Measurements from ENCODE around the gene PTPRK. TPM values are rescaled to one million over a fixed set of nuclear protein-coding genes. Genes with fewer than 3 reads are reported as not detected.

PTPRK gene
- total RNA-seq, 1 experiment from 2014 or later, result 34.2 TPM

DNA sequence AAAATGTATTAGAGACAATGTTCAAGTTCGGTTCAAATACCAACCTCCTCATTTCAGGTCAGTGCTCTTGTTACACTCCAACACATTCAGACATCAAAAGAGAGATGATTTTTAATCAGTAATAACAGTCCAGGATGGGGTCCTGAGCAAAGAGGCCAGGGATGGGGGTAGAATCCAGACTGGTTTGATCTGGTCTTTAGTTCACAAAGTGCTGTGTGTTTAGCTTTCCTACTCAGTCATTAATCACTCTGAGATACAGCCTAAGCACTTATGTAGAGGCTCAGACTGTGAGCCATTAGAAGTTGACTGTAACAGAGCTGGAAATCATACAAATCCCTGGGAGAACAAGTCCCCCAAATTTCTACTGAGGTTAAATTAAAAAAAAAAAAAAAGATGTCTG lies 241.6 kb downstream of the PTPRK start:
- no peaks in the 10 kb centered on the region for H3K36me3 ChIP-seq (ENCODE audit: control insufficient read depth in 1 of 2, insufficient read depth in 2 of 2, low read length in 2 of 2)
- POLR2A ChIA-PET, result no interaction called here
- BruUV-seq (replicated peaks), result no TSS peak
- RAD21 ChIA-PET (ENCODE audit: low non-redundant PET in 1 of 2, low total read pairs in 2 of 2, uncharacterized antibody in 2 of 2, unreplicated experiment in 2 of 2), result no interaction called here
- no peaks in the 10 kb centered on the region for H3K27me3 ChIP-seq (ENCODE audit: insufficient read depth, low read length)
- no peaks in the 10 kb centered on the region for H4K20me1 ChIP-seq (ENCODE audit: insufficient read depth)
- no peak for TF ChIP-seq JUND (IDR thresholded peaks at IDR 0.05)
- TF ChIP-seq SIN3A (IDR thresholded peaks at IDR 0.05; ENCODE audit: low read depth), result no peak
- no peak for TF ChIP-seq RAD21 (IDR thresholded peaks at IDR 0.05; ENCODE audit: low read depth)
- no peak for TF ChIP-seq SRF (IDR thresholded peaks at IDR 0.05; ENCODE audit: low read depth)
- TF ChIP-seq CBX3 (IDR thresholded peaks at IDR 0.05; ENCODE audit: low read depth), result no peak
- TF ChIP-seq POLR2A (IDR thresholded peaks at IDR 0.05; ENCODE audit: borderline replicate concordance, extremely low read depth, insufficient read depth, insufficient read length), result no peak
- no peak for TF ChIP-seq EZH2 (IDR thresholded peaks at IDR 0.05)
- TF ChIP-seq EZH2phosphoT487 (IDR thresholded peaks at IDR 0.05; ENCODE audit: borderline replicate concordance), result no peak
- no peak for TF ChIP-seq EGR1 (IDR thresholded peaks at IDR 0.05; ENCODE audit: low read depth)
- TF ChIP-seq TCF7L2 (IDR thresholded peaks at IDR 0.05; ENCODE audit: borderline replicate concordance, extremely low read depth, insufficient read depth, insufficient read length), result no peak
- TF ChIP-seq CEBPB (IDR thresholded peaks at IDR 0.05; ENCODE audit: low read depth), result no peak
- TF ChIP-seq, protein P1, sequence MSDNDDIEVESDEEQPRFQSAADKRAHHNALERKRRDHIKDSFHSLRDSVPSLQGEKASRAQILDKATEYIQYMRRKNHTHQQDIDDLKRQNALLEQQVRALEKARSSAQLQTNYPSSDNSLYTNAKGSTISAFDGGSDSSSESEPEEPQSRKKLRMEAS (IDR thresholded peaks at IDR 0.05), result no peak
- no peak for TF ChIP-seq ZFX (IDR thresholded peaks at IDR 0.05)
- TF ChIP-seq, protein P2, sequence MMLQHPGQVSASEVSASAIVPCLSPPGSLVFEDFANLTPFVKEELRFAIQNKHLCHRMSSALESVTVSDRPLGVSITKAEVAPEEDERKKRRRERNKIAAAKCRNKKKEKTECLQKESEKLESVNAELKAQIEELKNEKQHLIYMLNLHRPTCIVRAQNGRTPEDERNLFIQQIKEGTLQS (IDR thresholded peaks at IDR 0.05), result no peak
- no peak for TF ChIP-seq FOSL1 (IDR thresholded peaks at IDR 0.05; ENCODE audit: low read depth)
- TF ChIP-seq POLR2AphosphoS5 (IDR thresholded peaks at IDR 0.05; ENCODE audit: low read depth, low read length), result no peak
- TF ChIP-seq, protein P3, sequence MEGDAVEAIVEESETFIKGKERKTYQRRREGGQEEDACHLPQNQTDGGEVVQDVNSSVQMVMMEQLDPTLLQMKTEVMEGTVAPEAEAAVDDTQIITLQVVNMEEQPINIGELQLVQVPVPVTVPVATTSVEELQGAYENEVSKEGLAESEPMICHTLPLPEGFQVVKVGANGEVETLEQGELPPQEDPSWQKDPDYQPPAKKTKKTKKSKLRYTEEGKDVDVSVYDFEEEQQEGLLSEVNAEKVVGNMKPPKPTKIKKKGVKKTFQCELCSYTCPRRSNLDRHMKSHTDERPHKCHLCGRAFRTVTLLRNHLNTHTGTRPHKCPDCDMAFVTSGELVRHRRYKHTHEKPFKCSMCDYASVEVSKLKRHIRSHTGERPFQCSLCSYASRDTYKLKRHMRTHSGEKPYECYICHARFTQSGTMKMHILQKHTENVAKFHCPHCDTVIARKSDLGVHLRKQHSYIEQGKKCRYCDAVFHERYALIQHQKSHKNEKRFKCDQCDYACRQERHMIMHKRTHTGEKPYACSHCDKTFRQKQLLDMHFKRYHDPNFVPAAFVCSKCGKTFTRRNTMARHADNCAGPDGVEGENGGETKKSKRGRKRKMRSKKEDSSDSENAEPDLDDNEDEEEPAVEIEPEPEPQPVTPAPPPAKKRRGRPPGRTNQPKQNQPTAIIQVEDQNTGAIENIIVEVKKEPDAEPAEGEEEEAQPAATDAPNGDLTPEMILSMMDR (IDR thresholded peaks at IDR 0.05 in 2 of 3, conservative IDR thresholded peaks at IDR 0.05 in 1 of 3; ENCODE audit: borderline replicate concordance in 1 of 3, insufficient read depth in 1 of 3, low read depth in 2 of 3, low read length in 2 of 3), result no peak
- no peak for TF ChIP-seq ZNF274 (IDR thresholded peaks at IDR 0.05; ENCODE audit: low read depth, low read length)
- TF ChIP-seq, protein P4, sequence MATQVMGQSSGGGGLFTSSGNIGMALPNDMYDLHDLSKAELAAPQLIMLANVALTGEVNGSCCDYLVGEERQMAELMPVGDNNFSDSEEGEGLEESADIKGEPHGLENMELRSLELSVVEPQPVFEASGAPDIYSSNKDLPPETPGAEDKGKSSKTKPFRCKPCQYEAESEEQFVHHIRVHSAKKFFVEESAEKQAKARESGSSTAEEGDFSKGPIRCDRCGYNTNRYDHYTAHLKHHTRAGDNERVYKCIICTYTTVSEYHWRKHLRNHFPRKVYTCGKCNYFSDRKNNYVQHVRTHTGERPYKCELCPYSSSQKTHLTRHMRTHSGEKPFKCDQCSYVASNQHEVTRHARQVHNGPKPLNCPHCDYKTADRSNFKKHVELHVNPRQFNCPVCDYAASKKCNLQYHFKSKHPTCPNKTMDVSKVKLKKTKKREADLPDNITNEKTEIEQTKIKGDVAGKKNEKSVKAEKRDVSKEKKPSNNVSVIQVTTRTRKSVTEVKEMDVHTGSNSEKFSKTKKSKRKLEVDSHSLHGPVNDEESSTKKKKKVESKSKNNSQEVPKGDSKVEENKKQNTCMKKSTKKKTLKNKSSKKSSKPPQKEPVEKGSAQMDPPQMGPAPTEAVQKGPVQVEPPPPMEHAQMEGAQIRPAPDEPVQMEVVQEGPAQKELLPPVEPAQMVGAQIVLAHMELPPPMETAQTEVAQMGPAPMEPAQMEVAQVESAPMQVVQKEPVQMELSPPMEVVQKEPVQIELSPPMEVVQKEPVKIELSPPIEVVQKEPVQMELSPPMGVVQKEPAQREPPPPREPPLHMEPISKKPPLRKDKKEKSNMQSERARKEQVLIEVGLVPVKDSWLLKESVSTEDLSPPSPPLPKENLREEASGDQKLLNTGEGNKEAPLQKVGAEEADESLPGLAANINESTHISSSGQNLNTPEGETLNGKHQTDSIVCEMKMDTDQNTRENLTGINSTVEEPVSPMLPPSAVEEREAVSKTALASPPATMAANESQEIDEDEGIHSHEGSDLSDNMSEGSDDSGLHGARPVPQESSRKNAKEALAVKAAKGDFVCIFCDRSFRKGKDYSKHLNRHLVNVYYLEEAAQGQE (IDR thresholded peaks at IDR 0.05; ENCODE audit: low read depth), result no peak
- H3K79me2 ChIP-seq (ENCODE audit: insufficient read depth, low read length), result no peaks in the 10 kb centered on the region
- DNase-seq (ENCODE audit: low read depth, low spot score) (no peak), ATAC-seq (no peak)
- CTCF ChIA-PET, result no interaction called here
- H3K4me2 ChIP-seq (ENCODE audit: low read length), result no peak overlapping the region
- H3K9me3 ChIP-seq (ENCODE audit: control insufficient read depth in 1 of 2, insufficient read depth in 1 of 2, low read depth in 1 of 2, low read length in 2 of 2), result no peaks in the 10 kb centered on the region
- no peak overlapping the region for H3K9ac ChIP-seq (ENCODE audit: low read length)
- H3K4me3 ChIP-seq (replicated peaks in 1 of 2; ENCODE audit: low read depth in 1 of 2, low read length in 2 of 2), result no peak overlapping the region
- no peak overlapping the region for H3K27ac ChIP-seq (ENCODE audit: low read depth, low read length)
- intact Hi-C loops (cut with micrococcal nuclease), result no loop called here
- peaks cover 0 to 5% of the 10 kb centered on the region in 2 experiments; a peak in 2 of 4 replicates for H3K4me1 ChIP-seq (ENCODE audit: control insufficient read depth in 1 of 2, insufficient read depth in 2 of 2, low read length in 2 of 2)
- H2AFZ ChIP-seq (ENCODE audit: low read depth, low read length, poor library complexity, severe bottlenecking), result no peak overlapping the region
- no peaks in the 10 kb centered on the region for H3K9me2 ChIP-seq (ENCODE audit: insufficient read depth)
